Hair follicle dermal papilla cell (primary cell): Measurements from ENCODE around the gene POLD1. TPM values are rescaled to one million over a fixed set of nuclear protein-coding genes. Genes with fewer than 3 reads are reported as not detected.

Source experiments
- total RNA-seq: library from RNA; depleted of rRNA; stranded (reverse); fragments of >200 nt; gene quantifications from 2 replicates; pipeline ENCODE4 v1.2.3, GENCODE V29; 2012

The POLD1 gene
- total RNA-seq, result 12.3 and 16.9 TPM in 2 replicates

DNA sequence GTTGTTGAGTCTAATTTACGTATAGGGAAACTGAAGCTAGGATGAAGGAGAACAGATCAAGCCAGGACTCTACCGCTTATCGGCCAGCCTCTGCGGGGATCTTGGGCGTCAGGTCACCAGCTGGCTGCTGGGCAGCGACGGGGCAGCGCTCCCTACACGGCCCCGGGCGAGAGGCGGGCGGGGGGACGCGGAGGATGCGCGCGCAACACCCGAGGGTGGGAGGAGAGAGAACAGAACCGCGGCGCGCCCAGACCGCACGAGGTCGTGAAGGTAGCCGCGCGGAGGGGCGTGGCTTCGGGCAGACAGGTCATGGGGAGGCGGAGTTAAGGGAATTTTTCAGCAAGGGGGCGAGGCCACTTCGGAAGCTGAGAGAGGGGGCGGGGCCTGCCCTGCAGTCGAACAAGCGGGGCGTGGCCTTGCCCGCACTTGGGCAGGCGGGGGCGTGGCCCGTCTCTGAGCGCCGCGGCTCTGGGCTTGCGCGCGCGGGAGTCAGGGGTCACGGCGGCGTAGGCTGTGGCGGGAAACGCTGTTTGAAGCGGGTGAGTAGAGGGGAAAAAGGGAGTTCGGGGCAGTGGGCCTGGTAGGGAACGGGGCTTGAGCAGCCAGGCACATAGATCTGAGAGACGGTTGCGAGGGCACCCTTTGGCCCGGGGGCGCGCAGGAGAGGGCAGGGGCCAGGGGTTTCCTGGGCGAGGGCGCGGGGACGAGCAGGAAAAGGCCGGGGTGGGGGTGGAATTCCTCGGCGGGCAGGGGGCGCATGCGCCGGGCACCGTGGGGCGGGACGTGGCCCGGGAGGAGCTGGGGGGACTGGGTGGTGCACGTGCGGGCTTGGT, at the start of gene POLD1:
Gene POLD1, plus strand, starts transcription at position 496 of the 833 bp plus-strand sequence. CDS start 14,505 bp downstream, outside the sequence.

GRCh38 chr19:50365434-50366306, 18.5 kb upstream of the POLD1 start, which contains the start of gene NAPSA:
TSS of gene NAPSA (minus strand) at chr19:50365639. CDS start at chr19:50365621, 18 bp downstream.

DNA sequence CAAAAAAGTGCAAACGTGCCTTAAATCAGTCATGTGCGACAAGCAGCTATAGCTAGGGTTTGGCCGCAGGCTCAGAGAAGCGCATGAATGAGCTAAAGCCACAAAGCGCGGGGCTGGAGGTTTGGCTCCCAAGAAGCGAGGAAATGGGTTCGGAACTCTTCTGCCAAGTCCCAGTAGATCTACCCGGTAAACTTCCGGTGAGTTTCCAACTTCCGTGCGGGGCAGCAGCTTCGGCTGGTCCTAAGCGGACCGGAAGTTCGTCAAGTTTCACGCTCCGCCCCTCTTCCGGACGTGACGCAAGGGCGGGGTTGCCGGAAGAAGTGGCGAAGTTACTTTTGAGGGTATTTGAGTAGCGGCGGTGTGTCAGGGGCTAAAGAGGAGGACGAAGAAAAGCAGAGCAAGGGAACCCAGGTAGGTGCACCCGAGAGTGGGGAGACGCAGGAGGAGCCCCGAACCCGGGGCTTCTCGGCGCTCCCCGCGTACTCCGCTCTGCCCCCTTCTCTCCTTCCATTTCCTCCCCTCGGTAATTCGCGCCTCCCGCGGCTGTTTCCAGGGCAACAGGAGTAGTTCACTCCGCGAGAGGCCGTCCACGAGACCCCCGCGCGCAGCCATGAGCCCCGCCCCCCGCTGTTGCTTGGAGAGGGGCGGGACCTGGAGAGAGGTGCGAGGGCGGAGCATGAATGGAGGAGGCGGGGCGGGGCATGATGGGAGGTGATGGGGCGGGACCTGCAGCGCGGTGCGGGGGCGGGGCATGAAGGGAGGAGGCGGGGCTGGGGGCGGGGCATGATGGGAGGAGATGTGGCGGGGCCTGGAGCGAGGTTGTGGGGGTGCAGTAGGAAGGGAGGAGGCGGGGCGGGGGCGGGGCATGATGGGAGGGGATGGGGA, 7.7 kb upstream of the POLD1 start, which contains the start of gene NR1H2:
Gene NR1H2, plus strand, starts transcription at position 292 of the 885 bp plus-strand sequence. CDS start 1,149 bp downstream, outside the sequence.

GRCh38 chr19:50418176-50419021, 34.3 kb downstream of the POLD1 start, which contains the start of gene SPIB:
TSS of gene SPIB (plus strand) at chr19:50418938. CDS start at chr19:50418963, 25 bp downstream.

DNA sequence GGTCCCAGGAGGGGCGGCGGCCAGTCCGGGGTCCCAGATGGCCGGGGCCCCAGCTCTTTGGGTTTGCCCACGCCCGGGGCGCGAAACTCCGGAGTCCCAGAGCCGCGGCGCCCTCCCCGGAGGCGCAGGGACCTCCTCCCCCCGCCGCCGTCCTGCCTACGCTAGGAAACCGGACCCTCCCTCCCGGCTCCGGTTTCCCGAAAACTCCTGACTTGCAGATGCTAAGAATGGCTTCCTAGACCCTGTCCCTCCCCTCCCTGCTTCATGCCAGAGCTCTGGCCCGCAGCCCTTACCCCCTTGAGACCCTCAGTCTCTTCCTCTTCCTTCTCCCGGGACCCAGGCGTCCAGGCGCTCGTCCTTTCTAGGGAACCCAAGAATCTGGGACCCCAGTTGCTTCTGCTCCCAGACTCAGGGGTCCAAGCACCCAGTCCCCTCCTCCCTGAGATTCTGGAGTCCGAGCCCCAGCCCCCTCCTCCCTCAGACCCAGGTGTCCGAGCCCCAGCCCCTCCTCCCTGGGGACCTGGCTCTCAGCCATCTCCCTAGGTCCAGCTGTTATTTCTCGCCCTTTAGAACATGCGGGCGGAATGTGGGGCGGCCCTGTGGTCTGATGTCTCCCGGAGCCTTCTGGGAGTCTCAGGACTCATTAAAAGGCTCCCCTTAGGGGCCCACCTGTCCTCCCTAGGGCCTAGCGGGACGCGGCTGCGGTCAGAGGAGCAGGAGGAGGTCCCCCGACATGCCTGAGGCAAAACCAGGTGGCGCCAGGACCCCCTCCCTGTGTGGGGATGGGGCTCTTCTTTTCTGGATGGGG, 48.3 kb downstream of the POLD1 start, which contains the start of gene MYBPC2:
Gene MYBPC2, plus strand, starts transcription at position 672 of the 808 bp plus-strand sequence. Its CDS starts 62 bp downstream, at position 734.

Other genes starting within 250 kb of the POLD1 start
- gene IZUMO2, start 221.1 kb upstream of the POLD1 start, total RNA-seq, result not detected in 2 replicates
- gene MYH14, start 180.7 kb upstream of the POLD1 start, total RNA-seq, result under 0.01 TPM in 1 of 2 replicates, not detected in the other
- under 0.01 TPM in 1 of 2 replicates, not detected in the other for gene KCNC3, start 55.0 kb upstream of the POLD1 start, total RNA-seq
- not detected in 2 replicates for gene NAPSA, start 18.7 kb upstream of the POLD1 start, total RNA-seq
- gene NR1H2, start 7.9 kb upstream of the POLD1 start, total RNA-seq, result 69.3 and 72.4 TPM in 2 replicates
- not detected in 2 replicates for gene SPIB, start 34.6 kb downstream of the POLD1 start, total RNA-seq
- gene MYBPC2, start 48.5 kb downstream of the POLD1 start, total RNA-seq, result not detected in 2 replicates
- 52.0 and 57.8 TPM in 2 replicates for gene EMC10, start 92.2 kb downstream of the POLD1 start, total RNA-seq
- 0.32 TPM in 1 of 2 replicates, not detected in the other for gene GARIN5A, start 92.5 kb downstream of the POLD1 start, total RNA-seq
- gene JOSD2, start 126.8 kb downstream of the POLD1 start, total RNA-seq, result 27.3 and 27.6 TPM in 2 replicates
- not detected in 2 replicates for gene ASPDH, start 129.6 kb downstream of the POLD1 start, total RNA-seq
- under 0.01 and 0.16 TPM in 2 replicates for gene LRRC4B, start 184.1 kb downstream of the POLD1 start, total RNA-seq